Mucosa of descending colon (tissue), 3 donors: ENCODE results near the gene TMEM45A. TPM values are rescaled to one million over a fixed set of nuclear protein-coding genes. Genes with fewer than 3 reads are reported as not detected.
A peak's percentile ranks its signal among the peaks of the same experiment; 100 is the strongest.
"Not testable (repeated sequence)": the region's sequence is repeated elsewhere in the genome, so short reads cannot be mapped to it uniquely, and the experiment has no call there.

Experiments used
- ATAC-seq: fragments of 200-7000 bp; cut with Tn5 transposase; one replicate; pipeline ENCODE4 v1.9.1; 2020; ENCODE audit warnings: mild to moderate bottlenecking, moderate library complexity
- DNase-seq, 3 donors: peaks; one replicate each; pipeline ENCODE4 v3.0.0-alpha.2; 2020
- H3K36me3 ChIP-seq: fragments of 200-600 bp; one replicate; pipeline ENCODE4 v1.8.0; 2021; ENCODE audit warnings: low read depth, mild to moderate bottlenecking
- H3K4me1 ChIP-seq: fragments of 200-600 bp; one replicate; pipeline ENCODE4 v1.8.0; 2021; ENCODE audit warnings: low read depth, mild to moderate bottlenecking
- H3K4me3 ChIP-seq: fragments of 200-600 bp; one replicate; pipeline ENCODE4 v1.8.0; 2021; ENCODE audit warnings: mild to moderate bottlenecking
- H3K9me3 ChIP-seq: fragments of 200-600 bp; one replicate; pipeline ENCODE4 v1.8.0; 2021; ENCODE audit warnings: mild to moderate bottlenecking
- intact Hi-C, 2 donors: fragments of 100-400 bp; cut with DNase I in 1 of 2; cut with micrococcal nuclease in 1 of 2; formaldehyde crosslinking; loops; one replicate each; pipeline versions ENCODE4 v1.11.0 to v1.11.1; 2022; cut with DNase I, micrococcal nuclease
- total RNA-seq, 3 donors: library from RNA; stranded (reverse); fragmentation: NEBNext Ultra II Directional in 2 of 3; extraction: Animal tissue kit (Norgen Biotek cat#: 25700) in 2 of 3; gene quantifications; one replicate each; pipeline versions ENCODE4 v1.2.1 to v1.2.4, GENCODE V29; 2021 to 2023
- TF ChIP-seq, protein P1 (sequence below): fragments of 200-600 bp; IDR thresholded peaks from one replicate; pipeline ENCODE4 v1.8.0; 2022; ENCODE audit warnings: antibody characterized with exemption, mild to moderate bottlenecking
- donor health status: DM: no; HTN: no; CAD: no; lungs with moderate emphysema.
- donor health status: DM: no; HTN: no; CAD: no.
- donor health status: DM: no; HTN: yes; CAD: no.

Gene TMEM45A
- total RNA-seq, 3 donors from 2014 or later, result 1.9 to 11.4 (median 6.0) TPM

DNA sequence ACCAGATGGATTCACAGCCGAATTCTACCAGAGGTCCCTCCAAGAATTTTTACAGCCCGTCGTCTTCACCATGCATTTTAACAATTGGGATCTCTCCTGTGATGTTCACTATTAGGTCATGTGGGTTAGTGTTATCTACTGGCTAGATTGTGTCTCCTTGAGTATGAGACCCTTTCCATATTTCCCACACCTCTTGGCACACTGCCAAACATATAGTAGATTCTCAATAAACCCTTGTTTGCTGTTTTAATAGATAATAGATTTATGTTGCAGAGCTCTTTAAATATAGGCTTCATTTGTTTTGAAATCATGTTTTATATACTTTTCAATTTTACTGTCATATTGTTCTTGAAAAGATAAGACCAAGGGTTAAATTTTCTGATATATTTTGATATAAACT, 82.1 kb downstream of the TMEM45A start:
- ATAC-seq, result no peak
- intact Hi-C loops, result no loop called here
- H3K9me3 ChIP-seq, result no peaks in the 10 kb centered on the region
- no peaks in the 10 kb centered on the region for H3K4me1 ChIP-seq
- DNase-seq, result no peak
- H3K4me3 ChIP-seq, result no peak overlapping the region
- TF ChIP-seq, protein P1, sequence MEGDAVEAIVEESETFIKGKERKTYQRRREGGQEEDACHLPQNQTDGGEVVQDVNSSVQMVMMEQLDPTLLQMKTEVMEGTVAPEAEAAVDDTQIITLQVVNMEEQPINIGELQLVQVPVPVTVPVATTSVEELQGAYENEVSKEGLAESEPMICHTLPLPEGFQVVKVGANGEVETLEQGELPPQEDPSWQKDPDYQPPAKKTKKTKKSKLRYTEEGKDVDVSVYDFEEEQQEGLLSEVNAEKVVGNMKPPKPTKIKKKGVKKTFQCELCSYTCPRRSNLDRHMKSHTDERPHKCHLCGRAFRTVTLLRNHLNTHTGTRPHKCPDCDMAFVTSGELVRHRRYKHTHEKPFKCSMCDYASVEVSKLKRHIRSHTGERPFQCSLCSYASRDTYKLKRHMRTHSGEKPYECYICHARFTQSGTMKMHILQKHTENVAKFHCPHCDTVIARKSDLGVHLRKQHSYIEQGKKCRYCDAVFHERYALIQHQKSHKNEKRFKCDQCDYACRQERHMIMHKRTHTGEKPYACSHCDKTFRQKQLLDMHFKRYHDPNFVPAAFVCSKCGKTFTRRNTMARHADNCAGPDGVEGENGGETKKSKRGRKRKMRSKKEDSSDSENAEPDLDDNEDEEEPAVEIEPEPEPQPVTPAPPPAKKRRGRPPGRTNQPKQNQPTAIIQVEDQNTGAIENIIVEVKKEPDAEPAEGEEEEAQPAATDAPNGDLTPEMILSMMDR, result no peak
- no peaks in the 10 kb centered on the region for H3K36me3 ChIP-seq

DNA sequence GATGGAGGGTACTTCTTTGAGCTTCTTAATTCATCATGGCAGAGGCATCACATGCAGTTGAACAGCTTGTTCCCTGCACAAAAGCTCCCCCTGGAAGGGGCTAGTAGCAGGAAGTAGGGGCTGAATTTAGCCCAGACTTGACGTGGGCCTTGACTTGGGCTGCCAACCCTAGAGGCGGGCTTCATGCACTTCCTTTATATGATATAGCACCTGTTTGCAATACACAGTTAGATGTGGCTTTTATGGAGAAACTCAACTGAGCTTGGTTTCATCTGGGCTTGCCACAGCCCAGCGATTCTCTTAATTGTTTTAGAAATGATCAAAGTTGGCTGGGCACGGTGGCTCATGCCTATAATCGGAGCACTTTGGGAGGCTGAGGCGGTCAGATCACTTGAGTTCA, 83.3 kb downstream of the TMEM45A start:
- TF ChIP-seq, protein P1, result no peak
- no peak overlapping the region for H3K4me3 ChIP-seq

DNA sequence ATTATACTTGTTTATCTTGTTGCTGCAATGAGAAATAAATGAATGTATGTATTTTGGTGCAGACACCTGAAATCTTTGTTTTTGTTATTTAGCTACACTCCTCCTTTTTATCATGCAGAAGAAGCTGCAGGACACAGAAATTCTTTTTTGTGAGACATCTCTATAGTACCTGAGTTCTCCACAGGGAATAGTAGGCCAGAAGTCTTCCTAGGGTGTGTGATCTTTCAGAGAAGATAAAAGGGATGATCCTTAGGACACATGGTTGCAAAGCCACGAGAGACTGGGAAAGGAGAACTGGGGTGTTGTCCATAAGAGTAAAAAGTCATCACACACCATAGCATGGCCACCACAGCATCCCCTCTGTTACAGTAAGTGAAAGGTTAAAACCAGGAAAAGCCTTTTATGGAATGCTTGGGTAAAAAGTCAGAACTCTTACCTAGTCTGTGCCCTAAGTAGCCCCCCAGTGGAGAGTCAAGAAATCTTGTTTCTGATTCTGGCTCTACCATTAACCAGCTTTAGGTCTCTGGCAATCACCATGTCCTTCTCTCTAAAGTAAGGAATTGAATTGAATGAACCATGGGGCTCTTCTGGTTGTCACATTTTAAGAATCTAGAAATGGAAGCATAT, 85.1 kb downstream of the TMEM45A start:
- ATAC-seq, result no peak
- intact Hi-C loops, result no loop called here
- TF ChIP-seq, protein P1, result no peak
- Histone ChIP-seq H3K36me3 (no peaks in the 10 kb centered on the region), H3K4me1 (no peaks in the 10 kb centered on the region), H3K4me3 (no peak overlapping the region), H3K9me3 (no peaks in the 10 kb centered on the region)
- no peak for DNase-seq

More for the DNA sequence above, 83.3 kb downstream of the TMEM45A start:
- intact Hi-C loops, result no loop called here
- no peak for DNase-seq
- Histone ChIP-seq H3K4me1 (no peaks in the 10 kb centered on the region), H3K36me3 (no peaks in the 10 kb centered on the region), H3K9me3 (no peaks in the 10 kb centered on the region)
- ATAC-seq, result no peak

DNA sequence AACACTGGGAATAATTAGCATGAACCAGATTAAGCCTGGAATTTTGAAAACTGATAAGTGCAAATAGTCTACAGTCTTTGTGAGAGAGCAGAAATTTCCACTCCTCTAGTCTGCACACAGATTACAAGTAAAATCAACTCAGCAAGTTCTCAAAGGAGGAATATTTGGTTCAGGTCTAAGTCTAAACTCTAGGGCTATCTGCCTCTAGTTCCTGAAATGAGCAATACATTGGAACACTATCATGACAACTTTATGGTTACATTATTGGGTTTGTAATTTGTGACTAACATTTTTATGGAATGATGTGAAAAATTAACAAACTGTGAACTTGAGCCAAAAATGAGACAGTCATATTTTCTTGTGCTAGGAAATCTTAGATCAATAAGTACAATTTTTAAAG, 86.2 kb downstream of the TMEM45A start:
- ATAC-seq, result peak; percentile 63
- Histone ChIP-seq H3K9me3 (no peaks in the 10 kb centered on the region), H3K4me3 (no peak overlapping the region), H3K4me1 (no peaks in the 10 kb centered on the region), H3K36me3 (no peaks in the 10 kb centered on the region)
- intact Hi-C loops, result no loop called here
- no peak for DNase-seq
- TF ChIP-seq, protein P1, result no peak

DNA sequence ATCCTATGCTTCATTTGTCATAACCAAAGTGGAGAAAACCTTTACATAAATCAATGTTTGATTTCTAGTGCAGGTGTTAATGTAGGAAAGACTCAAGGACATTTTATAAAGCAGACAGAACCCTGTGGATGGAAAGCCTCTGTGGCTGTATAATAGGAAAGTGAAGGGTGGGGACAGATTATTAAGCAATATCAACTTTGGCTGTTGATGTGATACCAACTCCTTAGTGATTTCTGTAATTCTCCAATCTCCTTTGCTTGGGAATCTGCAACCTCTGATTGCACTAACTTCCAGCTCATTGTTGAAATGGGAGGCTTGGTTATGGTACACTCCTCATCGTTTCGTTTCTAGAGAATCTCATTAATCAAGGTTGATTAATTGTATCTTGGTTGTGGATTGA, 87.7 kb downstream of the TMEM45A start:
- DNase-seq, result no peak
- Histone ChIP-seq H3K4me3 (no peak overlapping the region), H3K9me3 (no peaks in the 10 kb centered on the region), H3K36me3 (no peaks in the 10 kb centered on the region), H3K4me1 (no peaks in the 10 kb centered on the region)
- TF ChIP-seq, protein P1, result no peak
- intact Hi-C loops, result no loop called here
- no peak for ATAC-seq

DNA sequence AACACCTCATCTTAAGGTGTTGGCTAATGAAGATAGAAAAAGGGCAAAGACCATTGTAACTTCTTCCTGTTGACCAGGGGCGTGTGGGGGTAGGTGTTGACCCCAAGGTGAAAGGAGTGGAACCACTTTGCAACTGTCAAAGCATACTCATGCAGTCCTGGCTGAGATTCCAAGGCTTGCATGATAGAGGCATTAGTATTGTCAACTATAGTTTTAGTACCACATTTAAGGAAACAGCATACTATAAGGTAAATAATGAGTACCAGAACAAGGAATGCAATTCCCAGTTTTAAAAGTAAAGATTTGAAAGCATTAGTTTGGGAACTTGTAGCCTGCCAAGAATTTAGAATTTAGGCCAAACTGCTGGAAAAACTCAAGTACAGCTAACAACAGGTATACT, 89.2 kb downstream of the TMEM45A start:
- H3K4me3 ChIP-seq, result no peak overlapping the region
- ATAC-seq (no peak), DNase-seq (no peak)
- no peaks in the 10 kb centered on the region for H3K4me1 ChIP-seq
- intact Hi-C loops, result no loop called here
- no peaks in the 10 kb centered on the region for H3K36me3 ChIP-seq
- TF ChIP-seq, protein P1, result no peak
- H3K9me3 ChIP-seq, result no peaks in the 10 kb centered on the region

DNA sequence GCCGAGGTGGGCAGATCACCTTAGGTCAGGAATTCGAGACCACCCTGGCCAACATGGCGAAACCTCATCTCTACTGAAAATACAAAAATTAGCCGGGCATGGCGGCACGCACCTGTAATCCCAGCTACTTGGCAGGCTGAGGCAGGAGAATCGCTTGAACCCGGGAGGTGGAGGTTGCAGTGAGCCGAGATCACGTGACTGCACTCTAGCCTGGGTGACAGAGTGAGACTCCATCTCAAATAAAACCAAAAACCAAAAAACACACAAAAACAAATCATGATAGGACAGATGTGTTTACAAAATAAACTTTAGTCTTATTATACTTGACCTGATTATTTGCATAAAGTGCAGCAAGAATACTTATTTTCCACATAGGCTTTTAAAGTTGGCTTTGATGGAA, 89.7 kb downstream of the TMEM45A start:
- H3K4me1 ChIP-seq, intact Hi-C loops, H3K36me3 ChIP-seq, H3K4me3 ChIP-seq, DNase-seq, ATAC-seq, H3K9me3 ChIP-seq: not testable (repeated sequence)
